GM06990 (cell line): Measurements from ENCODE around the gene ASIC5.
"Not testable (repeated sequence)": the region's sequence is repeated elsewhere in the genome, so short reads cannot be mapped to it uniquely, and the experiment has no call there.

Source experiments
- DNase-seq: peaks from one replicate; pipeline ENCODE4 v3.0.0-alpha.2; 2011; ENCODE audit not compliant: insufficient read length; ENCODE audit errors: extremely low read depth
- H3K27me3 ChIP-seq: replicated peaks from 2 replicates; pipeline ENCODE4 v1.6.0; 2011; ENCODE audit warnings: low read length; ENCODE audit not compliant: control insufficient read depth, insufficient read depth
- H3K36me3 ChIP-seq: 2 replicates; pipeline ENCODE4 v1.5.1; 2011; ENCODE audit warnings: low read length; ENCODE audit not compliant: control insufficient read depth, insufficient read depth
- H3K4me3 ChIP-seq: replicated peaks from 2 replicates; pipeline ENCODE4 v1.5.1; 2011; ENCODE audit warnings: low read depth, mild to moderate bottlenecking, control low read depth, low read length
- TF ChIP-seq, protein P1 (sequence below): IDR thresholded peaks from 2 replicates; pipeline ENCODE4 v1.5.1; 2011; ENCODE audit warnings: low read length, control low read depth, mild to moderate bottlenecking, inconsistent platforms; ENCODE audit not compliant: insufficient read depth, poor library complexity, severe bottlenecking

ASIC5 gene

GRCh38 chr4:155799116-155799793, 66.8 kb downstream of the ASIC5 start:
- no peaks in the 10 kb centered on the region for H3K27me3 ChIP-seq
- no peaks in the 10 kb centered on the region for H3K36me3 ChIP-seq
- H3K4me3 ChIP-seq: no peak overlapping the region
- TF ChIP-seq, protein P1, sequence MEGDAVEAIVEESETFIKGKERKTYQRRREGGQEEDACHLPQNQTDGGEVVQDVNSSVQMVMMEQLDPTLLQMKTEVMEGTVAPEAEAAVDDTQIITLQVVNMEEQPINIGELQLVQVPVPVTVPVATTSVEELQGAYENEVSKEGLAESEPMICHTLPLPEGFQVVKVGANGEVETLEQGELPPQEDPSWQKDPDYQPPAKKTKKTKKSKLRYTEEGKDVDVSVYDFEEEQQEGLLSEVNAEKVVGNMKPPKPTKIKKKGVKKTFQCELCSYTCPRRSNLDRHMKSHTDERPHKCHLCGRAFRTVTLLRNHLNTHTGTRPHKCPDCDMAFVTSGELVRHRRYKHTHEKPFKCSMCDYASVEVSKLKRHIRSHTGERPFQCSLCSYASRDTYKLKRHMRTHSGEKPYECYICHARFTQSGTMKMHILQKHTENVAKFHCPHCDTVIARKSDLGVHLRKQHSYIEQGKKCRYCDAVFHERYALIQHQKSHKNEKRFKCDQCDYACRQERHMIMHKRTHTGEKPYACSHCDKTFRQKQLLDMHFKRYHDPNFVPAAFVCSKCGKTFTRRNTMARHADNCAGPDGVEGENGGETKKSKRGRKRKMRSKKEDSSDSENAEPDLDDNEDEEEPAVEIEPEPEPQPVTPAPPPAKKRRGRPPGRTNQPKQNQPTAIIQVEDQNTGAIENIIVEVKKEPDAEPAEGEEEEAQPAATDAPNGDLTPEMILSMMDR: no peak
- no peak for DNase-seq

GRCh38 chr4:155797581-155797980, 68.5 kb downstream of the ASIC5 start:
- not testable (repeated sequence) for H3K36me3 ChIP-seq, H3K4me3 ChIP-seq, DNase-seq

DNA sequence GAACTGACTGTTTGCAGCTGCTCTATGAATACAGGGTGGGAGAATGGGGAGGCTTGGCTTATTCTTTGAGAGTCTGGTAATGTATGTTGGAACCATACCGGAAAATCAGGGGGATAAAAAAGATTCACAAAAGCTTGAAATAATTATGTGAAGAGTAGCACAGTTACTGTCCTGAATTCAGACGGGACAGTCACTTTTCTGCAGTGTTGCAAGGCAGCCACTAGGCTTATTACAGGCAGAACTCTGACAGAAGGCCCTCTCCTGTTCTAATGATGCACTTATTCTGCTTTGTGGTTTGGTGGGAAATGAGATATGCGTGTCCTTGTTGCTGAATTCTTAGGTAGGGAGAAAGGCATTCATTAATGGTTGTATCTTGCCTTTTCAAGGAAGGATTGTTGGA, 70.1 kb downstream of the ASIC5 start:
- DNase-seq: no peak
- TF ChIP-seq, protein P1: peak; percentile 48
- Histone ChIP-seq H3K27me3 (no peaks in the 10 kb centered on the region), H3K36me3 (no peaks in the 10 kb centered on the region), H3K4me3 (no peak overlapping the region)

More at GRCh38 chr4:155797581-155797980, 68.5 kb downstream of the ASIC5 start:
- not testable (repeated sequence) for H3K27me3 ChIP-seq

- TF ChIP-seq, protein P1: no peak
- no peak overlapping the region for H3K4me3 ChIP-seq
- DNase-seq: no peak
- no peaks in the 10 kb centered on the region for H3K36me3 ChIP-seq
- no peaks in the 10 kb centered on the region for H3K27me3 ChIP-seq
Measured at GRCh38 chr4:155794589-155795236, 71.4 kb downstream of the ASIC5 start.

GRCh38 chr4:155789982-155790381, 76.1 kb downstream of the ASIC5 start:
- H3K4me3 ChIP-seq: no peak overlapping the region
- no peaks in the 10 kb centered on the region for H3K27me3 ChIP-seq
- DNase-seq: no peak
- no peaks in the 10 kb centered on the region for H3K36me3 ChIP-seq
- TF ChIP-seq, protein P1: no peak

GRCh38 chr4:155789391-155789790, 76.7 kb downstream of the ASIC5 start:
- H3K27me3 ChIP-seq: no peaks in the 10 kb centered on the region
- H3K36me3 ChIP-seq: no peaks in the 10 kb centered on the region
- no peak for DNase-seq
- H3K4me3 ChIP-seq: no peak overlapping the region
- TF ChIP-seq, protein P1: no peak
